ENCODE measurements around the gene ZNF763.

The ZNF763 gene

DNA sequence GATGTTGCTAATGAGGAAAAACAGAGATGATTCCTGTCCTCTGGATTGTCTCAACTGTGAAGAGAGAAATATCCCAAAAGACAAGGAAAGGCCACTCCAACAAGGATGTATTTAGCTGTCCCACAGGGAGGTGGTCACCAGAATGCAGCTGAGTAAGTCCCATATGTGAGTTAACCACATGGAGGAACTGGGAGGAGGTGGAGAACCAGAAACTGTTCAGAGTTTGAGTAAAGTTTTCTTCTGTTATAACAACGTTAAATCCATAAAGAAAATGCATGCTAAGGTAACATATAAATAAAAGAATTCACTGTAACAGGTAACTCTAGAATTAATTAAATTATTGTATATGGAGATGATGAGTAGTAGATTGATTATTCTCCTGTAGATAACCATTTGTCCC, 5.3 kb downstream of the ZNF763 start:
- peaks cover 0 to 4% of the 10 kb centered on the region in 2 donors for H3K4me1 ChIP-seq (ENCODE audit: control insufficient read depth in 1 of 2, insufficient read depth in 2 of 2, low read length in 2 of 2)
- H3K9ac ChIP-seq (ENCODE audit: low read depth in 1 of 2, low read length in 2 of 2): no peak overlapping the region
- no peak overlapping the region for H3K4me3 ChIP-seq (ENCODE audit: low read depth in 1 of 2, low read length in 2 of 2)
- peaks cover 0 to 6% of the 10 kb centered on the region in 2 donors for H3K9me3 ChIP-seq (ENCODE audit: control insufficient read depth in 1 of 2, low read length in 2 of 2)
- H3K36me3 ChIP-seq (ENCODE audit: control insufficient read depth in 1 of 2, insufficient read depth in 2 of 2, low read length in 2 of 2): no peaks in the 10 kb centered on the region
- no peaks in the 10 kb centered on the region for H3K27me3 ChIP-seq (ENCODE audit: control insufficient read depth in 1 of 2, insufficient read depth in 2 of 2, low read length in 2 of 2)
- H3K27ac ChIP-seq (ENCODE audit: low read depth, low read length): no peak overlapping the region

GRCh38 chr19:11971041-11971440, 6.2 kb downstream of the ZNF763 start:
- Histone ChIP-seq H3K27ac (ENCODE audit: low read depth, low read length) (no peak overlapping the region), H3K36me3 (ENCODE audit: control insufficient read depth in 1 of 2, insufficient read depth in 2 of 2, low read length in 2 of 2) (no peaks in the 10 kb centered on the region), H3K4me3 (ENCODE audit: low read depth in 1 of 2, low read length in 2 of 2) (no peak overlapping the region), H3K4me1 (ENCODE audit: control insufficient read depth in 1 of 2, insufficient read depth in 2 of 2, low read length in 2 of 2) (no peaks in the 10 kb centered on the region), H3K9ac (ENCODE audit: low read depth in 1 of 2, low read length in 2 of 2) (no peak overlapping the region), H3K9me3 (ENCODE audit: control insufficient read depth in 1 of 2, low read length in 2 of 2) (peaks cover 6 to 12% of the 10 kb centered on the region in 2 donors), H3K27me3 (ENCODE audit: control insufficient read depth in 1 of 2, insufficient read depth in 2 of 2, low read length in 2 of 2) (no peaks in the 10 kb centered on the region)

- H3K9me3 ChIP-seq (ENCODE audit: control insufficient read depth in 1 of 2, low read length in 2 of 2): peaks cover 24 to 30% of the 10 kb centered on the region in 2 donors
- H3K4me3 ChIP-seq (ENCODE audit: low read depth in 1 of 2, low read length in 2 of 2): no peak overlapping the region
- H3K27me3 ChIP-seq (ENCODE audit: control insufficient read depth in 1 of 2, insufficient read depth in 2 of 2, low read length in 2 of 2): no peaks in the 10 kb centered on the region
- H3K27ac ChIP-seq (ENCODE audit: low read depth, low read length): no peak overlapping the region
- no peaks in the 10 kb centered on the region for H3K4me1 ChIP-seq (ENCODE audit: control insufficient read depth in 1 of 2, insufficient read depth in 2 of 2, low read length in 2 of 2)
- no peak overlapping the region for H3K9ac ChIP-seq (ENCODE audit: low read depth in 1 of 2, low read length in 2 of 2)
- peaks cover 6 to 12% of the 10 kb centered on the region in 2 donors for H3K36me3 ChIP-seq (ENCODE audit: control insufficient read depth in 1 of 2, insufficient read depth in 2 of 2, low read length in 2 of 2)
These were observed 8.4 kb downstream of the ZNF763 start for GRCh38 chr19:11973019-11973810.

DNA sequence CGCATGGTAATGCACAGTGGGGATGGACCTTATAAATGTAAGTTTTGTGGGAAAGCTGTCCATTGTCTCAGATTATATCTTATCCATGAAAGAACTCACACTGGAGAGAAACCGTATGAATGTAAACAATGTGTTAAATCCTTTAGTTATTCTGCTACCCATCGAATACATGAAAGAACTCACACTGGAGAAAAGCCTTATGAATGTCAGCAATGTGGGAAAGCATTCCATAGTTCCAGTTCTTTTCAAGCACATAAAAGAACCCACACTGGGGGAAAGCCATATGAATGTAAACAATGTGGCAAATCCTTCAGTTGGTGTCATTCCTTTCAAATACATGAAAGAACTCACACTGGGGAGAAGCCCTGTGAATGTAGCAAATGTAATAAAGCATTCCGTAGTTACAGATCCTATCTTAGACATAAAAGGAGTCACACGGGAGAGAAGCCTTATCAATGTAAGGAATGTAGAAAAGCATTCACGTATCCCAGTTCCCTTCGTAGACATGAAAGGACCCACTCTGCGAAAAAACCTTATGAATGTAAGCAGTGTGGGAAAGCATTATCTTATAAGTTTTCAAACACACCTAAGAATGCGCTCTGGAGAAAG, 13.8 kb downstream of the ZNF763 start:
- Histone ChIP-seq H3K27ac (ENCODE audit: low read depth, low read length) (no peak overlapping the region), H3K27me3 (ENCODE audit: control insufficient read depth in 1 of 2, insufficient read depth in 2 of 2, low read length in 2 of 2) (no peaks in the 10 kb centered on the region), H3K36me3 (ENCODE audit: control insufficient read depth in 1 of 2, insufficient read depth in 2 of 2, low read length in 2 of 2) (peaks cover 12 to 25% of the 10 kb centered on the region in 2 donors), H3K4me3 (ENCODE audit: low read depth in 1 of 2, low read length in 2 of 2) (no peak overlapping the region), H3K4me1 (ENCODE audit: control insufficient read depth in 1 of 2, insufficient read depth in 2 of 2, low read length in 2 of 2) (no peaks in the 10 kb centered on the region), H3K9ac (ENCODE audit: low read depth in 1 of 2, low read length in 2 of 2) (no peak overlapping the region), H3K9me3 (ENCODE audit: control insufficient read depth in 1 of 2, low read length in 2 of 2) (peaks cover 65 to 70% of the 10 kb centered on the region in 2 donors)

DNA sequence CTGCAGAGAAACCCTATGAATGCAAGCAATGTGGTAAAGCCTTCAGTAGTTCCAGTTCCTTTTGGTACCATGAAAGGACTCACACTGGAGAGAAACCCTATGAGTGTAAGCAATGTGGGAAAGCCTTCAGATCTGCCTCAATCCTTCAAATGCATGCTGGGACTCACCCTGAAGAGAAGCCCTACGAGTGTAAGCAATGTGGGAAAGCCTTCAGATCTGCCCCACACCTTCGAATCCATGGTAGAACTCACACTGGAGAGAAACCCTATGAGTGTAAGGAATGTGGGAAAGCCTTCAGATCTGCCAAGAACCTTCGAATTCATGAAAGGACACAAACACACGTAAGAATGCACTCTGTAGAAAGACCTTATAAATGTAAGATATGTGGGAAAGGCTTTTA, 14.7 kb downstream of the ZNF763 start:
- H3K27me3 ChIP-seq (ENCODE audit: control insufficient read depth in 1 of 2, insufficient read depth in 2 of 2, low read length in 2 of 2): no peaks in the 10 kb centered on the region
- no peak overlapping the region for H3K9ac ChIP-seq (ENCODE audit: low read depth in 1 of 2, low read length in 2 of 2)
- no peaks in the 10 kb centered on the region for H3K4me1 ChIP-seq (ENCODE audit: control insufficient read depth in 1 of 2, insufficient read depth in 2 of 2, low read length in 2 of 2)
- H3K4me3 ChIP-seq (ENCODE audit: low read depth in 1 of 2, low read length in 2 of 2): peak overlapping the region in 1 of 2 donors; percentile 30
- H3K36me3 ChIP-seq (ENCODE audit: control insufficient read depth in 1 of 2, insufficient read depth in 2 of 2, low read length in 2 of 2): peaks cover 12 to 25% of the 10 kb centered on the region in 2 donors
- no peak overlapping the region for H3K27ac ChIP-seq (ENCODE audit: low read depth, low read length)
- H3K9me3 ChIP-seq (ENCODE audit: control insufficient read depth in 1 of 2, low read length in 2 of 2): peaks cover 65 to 70% of the 10 kb centered on the region in 2 donors

- H3K4me3 ChIP-seq (ENCODE audit: low read depth in 1 of 2, low read length in 2 of 2): no peak overlapping the region
- peaks cover 12 to 20% of the 10 kb centered on the region in 2 donors for H3K36me3 ChIP-seq (ENCODE audit: control insufficient read depth in 1 of 2, insufficient read depth in 2 of 2, low read length in 2 of 2)
- H3K4me1 ChIP-seq (ENCODE audit: control insufficient read depth in 1 of 2, insufficient read depth in 2 of 2, low read length in 2 of 2): no peaks in the 10 kb centered on the region
- H3K9me3 ChIP-seq (ENCODE audit: control insufficient read depth in 1 of 2, low read length in 2 of 2): peaks cover 45 to 53% of the 10 kb centered on the region in 2 donors
- H3K27me3 ChIP-seq (ENCODE audit: control insufficient read depth in 1 of 2, insufficient read depth in 2 of 2, low read length in 2 of 2): no peaks in the 10 kb centered on the region
- H3K9ac ChIP-seq (ENCODE audit: low read depth in 1 of 2, low read length in 2 of 2): no peak overlapping the region
- no peak overlapping the region for H3K27ac ChIP-seq (ENCODE audit: low read depth, low read length)
These were observed 17.7 kb downstream of the ZNF763 start for GRCh38 chr19:11982526-11982925.

DNA sequence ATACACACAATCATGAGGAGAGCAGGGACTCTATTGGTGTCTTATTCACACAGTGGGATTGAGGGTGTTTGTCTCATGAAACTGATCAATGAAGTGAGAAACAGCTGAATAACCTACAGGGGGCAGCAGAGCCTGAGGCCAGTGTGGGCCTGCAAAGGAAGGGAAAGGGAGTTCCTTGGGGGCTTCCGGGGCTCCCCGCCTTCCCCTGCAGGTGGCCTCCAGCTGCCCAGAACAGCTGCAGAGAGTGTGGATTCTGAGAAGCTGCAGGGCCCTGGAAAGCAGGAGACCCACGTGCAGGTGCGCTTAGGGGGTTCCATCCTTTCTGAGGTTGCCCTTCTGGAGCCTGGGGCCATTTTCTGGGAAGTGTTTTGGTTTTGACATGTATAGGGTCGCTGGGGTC, 20.1 kb downstream of the ZNF763 start:
- Histone ChIP-seq H3K9me3 (ENCODE audit: control insufficient read depth in 1 of 2, low read length in 2 of 2) (peaks cover 21 to 29% of the 10 kb centered on the region in 2 donors), H3K27ac (ENCODE audit: low read depth, low read length) (no peak overlapping the region), H3K4me3 (ENCODE audit: low read depth in 1 of 2, low read length in 2 of 2) (no peak overlapping the region), H3K4me1 (ENCODE audit: control insufficient read depth in 1 of 2, insufficient read depth in 2 of 2, low read length in 2 of 2) (no peaks in the 10 kb centered on the region), H3K9ac (ENCODE audit: low read depth in 1 of 2, low read length in 2 of 2) (no peak overlapping the region), H3K36me3 (ENCODE audit: control insufficient read depth in 1 of 2, insufficient read depth in 2 of 2, low read length in 2 of 2) (peaks cover 0 to 2% of the 10 kb centered on the region in 2 donors), H3K27me3 (ENCODE audit: control insufficient read depth in 1 of 2, insufficient read depth in 2 of 2, low read length in 2 of 2) (no peaks in the 10 kb centered on the region)

DNA sequence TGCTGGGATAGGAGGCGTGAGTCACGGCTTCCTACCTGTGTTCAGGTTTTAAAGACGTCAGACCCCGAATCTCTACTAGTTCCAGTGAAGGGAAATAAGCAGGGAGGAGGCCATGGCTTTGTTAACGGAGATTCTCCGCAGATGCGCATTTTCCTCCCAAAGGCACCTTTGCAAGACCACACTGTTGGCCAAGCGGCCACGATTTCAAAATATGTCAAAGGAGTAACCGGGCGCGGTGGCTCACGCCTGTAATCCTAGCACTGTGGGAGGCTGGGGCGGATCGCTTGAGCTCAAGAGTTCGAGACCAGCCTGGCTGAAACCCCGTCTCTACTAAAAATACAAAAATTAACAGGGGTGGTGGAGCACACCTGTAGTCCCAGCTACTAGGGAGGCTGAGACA, 21.9 kb downstream of the ZNF763 start:
- Histone ChIP-seq H3K27ac (ENCODE audit: low read depth, low read length) (no peak overlapping the region), H3K9ac (ENCODE audit: low read depth in 1 of 2, low read length in 2 of 2) (no peak overlapping the region), H3K9me3 (ENCODE audit: control insufficient read depth in 1 of 2, low read length in 2 of 2) (peaks cover 7 to 11% of the 10 kb centered on the region in 2 donors), H3K4me1 (ENCODE audit: control insufficient read depth in 1 of 2, insufficient read depth in 2 of 2, low read length in 2 of 2) (no peaks in the 10 kb centered on the region), H3K27me3 (ENCODE audit: control insufficient read depth in 1 of 2, insufficient read depth in 2 of 2, low read length in 2 of 2) (no peaks in the 10 kb centered on the region), H3K36me3 (ENCODE audit: control insufficient read depth in 1 of 2, insufficient read depth in 2 of 2, low read length in 2 of 2) (peaks cover 0 to 2% of the 10 kb centered on the region in 2 donors), H3K4me3 (ENCODE audit: low read depth in 1 of 2, low read length in 2 of 2) (no peak overlapping the region)

GRCh38 chr19:11987405-11988281, 22.8 kb downstream of the ZNF763 start:
- Histone ChIP-seq H3K4me3 (ENCODE audit: low read depth in 1 of 2, low read length in 2 of 2) (peak overlapping the region; percentile 92 to 96), H3K9ac (ENCODE audit: low read depth in 1 of 2, low read length in 2 of 2) (peak overlapping the region; percentile 69 to 74), H3K9me3 (ENCODE audit: control insufficient read depth in 1 of 2, low read length in 2 of 2) (peaks cover 3% of the 10 kb centered on the region in 2 donors), H3K4me1 (ENCODE audit: control insufficient read depth in 1 of 2, insufficient read depth in 2 of 2, low read length in 2 of 2) (no peaks in the 10 kb centered on the region), H3K27me3 (ENCODE audit: control insufficient read depth in 1 of 2, insufficient read depth in 2 of 2, low read length in 2 of 2) (no peaks in the 10 kb centered on the region), H3K27ac (ENCODE audit: low read depth, low read length) (peak overlapping the region; percentile 69), H3K36me3 (ENCODE audit: control insufficient read depth in 1 of 2, insufficient read depth in 2 of 2, low read length in 2 of 2) (peaks cover 0 to 2% of the 10 kb centered on the region in 2 donors)

- Histone ChIP-seq H3K9ac (ENCODE audit: low read depth in 1 of 2, low read length in 2 of 2) (no peak overlapping the region), H3K27me3 (ENCODE audit: control insufficient read depth in 1 of 2, insufficient read depth in 2 of 2, low read length in 2 of 2) (no peaks in the 10 kb centered on the region), H3K36me3 (ENCODE audit: control insufficient read depth in 1 of 2, insufficient read depth in 2 of 2, low read length in 2 of 2) (peaks cover 0 to 2% of the 10 kb centered on the region in 2 donors), H3K9me3 (ENCODE audit: control insufficient read depth in 1 of 2, low read length in 2 of 2) (no peaks in the 10 kb centered on the region), H3K4me3 (ENCODE audit: low read depth in 1 of 2, low read length in 2 of 2) (no peak overlapping the region), H3K27ac (ENCODE audit: low read depth, low read length) (no peak overlapping the region), H3K4me1 (ENCODE audit: control insufficient read depth in 1 of 2, insufficient read depth in 2 of 2, low read length in 2 of 2) (no peaks in the 10 kb centered on the region)
These were observed 24.2 kb downstream of the ZNF763 start for GRCh38 chr19:11989112-11989456.
